Measurements from ENCODE around the gene LIMK2. TPM values are rescaled to one million over a fixed set of nuclear protein-coding genes. Genes with fewer than 3 reads are reported as not detected.

LIMK2 gene
- total RNA-seq, 1 experiment from 2014 or later: 42.5 TPM

DNA sequence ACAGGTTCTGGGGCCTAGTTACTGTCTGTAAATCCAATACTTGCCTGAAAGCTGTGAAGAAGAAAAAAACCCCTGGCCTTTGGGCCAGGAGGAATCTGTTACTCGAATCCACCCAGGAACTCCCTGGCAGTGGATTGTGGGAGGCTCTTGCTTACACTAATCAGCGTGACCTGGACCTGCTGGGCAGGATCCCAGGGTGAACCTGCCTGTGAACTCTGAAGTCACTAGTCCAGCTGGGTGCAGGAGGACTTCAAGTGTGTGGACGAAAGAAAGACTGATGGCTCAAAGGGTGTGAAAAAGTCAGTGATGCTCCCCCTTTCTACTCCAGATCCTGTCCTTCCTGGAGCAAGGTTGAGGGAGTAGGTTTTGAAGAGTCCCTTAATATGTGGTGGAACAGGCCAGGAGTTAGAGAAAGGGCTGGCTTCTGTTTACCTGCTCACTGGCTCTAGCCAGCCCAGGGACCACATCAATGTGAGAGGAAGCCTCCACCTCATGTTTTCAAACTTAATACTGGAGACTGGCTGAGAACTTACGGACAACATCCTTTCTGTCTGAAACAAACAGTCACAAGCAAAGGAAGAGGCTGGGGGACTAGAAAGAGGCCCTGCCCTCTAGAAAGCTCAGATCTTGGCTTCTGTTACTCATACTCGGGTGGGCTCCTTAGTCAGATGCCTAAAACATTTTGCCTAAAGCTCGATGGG lies 66.7 kb downstream of the LIMK2 start:
- TF ChIP-seq, protein P1, sequence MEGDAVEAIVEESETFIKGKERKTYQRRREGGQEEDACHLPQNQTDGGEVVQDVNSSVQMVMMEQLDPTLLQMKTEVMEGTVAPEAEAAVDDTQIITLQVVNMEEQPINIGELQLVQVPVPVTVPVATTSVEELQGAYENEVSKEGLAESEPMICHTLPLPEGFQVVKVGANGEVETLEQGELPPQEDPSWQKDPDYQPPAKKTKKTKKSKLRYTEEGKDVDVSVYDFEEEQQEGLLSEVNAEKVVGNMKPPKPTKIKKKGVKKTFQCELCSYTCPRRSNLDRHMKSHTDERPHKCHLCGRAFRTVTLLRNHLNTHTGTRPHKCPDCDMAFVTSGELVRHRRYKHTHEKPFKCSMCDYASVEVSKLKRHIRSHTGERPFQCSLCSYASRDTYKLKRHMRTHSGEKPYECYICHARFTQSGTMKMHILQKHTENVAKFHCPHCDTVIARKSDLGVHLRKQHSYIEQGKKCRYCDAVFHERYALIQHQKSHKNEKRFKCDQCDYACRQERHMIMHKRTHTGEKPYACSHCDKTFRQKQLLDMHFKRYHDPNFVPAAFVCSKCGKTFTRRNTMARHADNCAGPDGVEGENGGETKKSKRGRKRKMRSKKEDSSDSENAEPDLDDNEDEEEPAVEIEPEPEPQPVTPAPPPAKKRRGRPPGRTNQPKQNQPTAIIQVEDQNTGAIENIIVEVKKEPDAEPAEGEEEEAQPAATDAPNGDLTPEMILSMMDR (conservative IDR thresholded peaks at IDR 0.05): no peak
- TF ChIP-seq EZH2 (IDR thresholded peaks at IDR 0.05; ENCODE audit: low read depth): no peak
- no peaks in the 10 kb centered on the region for H4K20me1 ChIP-seq (ENCODE audit: insufficient read depth)
- peaks cover 33% of the 10 kb centered on the region for H3K4me1 ChIP-seq (replicated peaks; ENCODE audit: insufficient read depth)
- H3K9me3 ChIP-seq (ENCODE audit: insufficient read depth, low read depth): no peaks in the 10 kb centered on the region
- no TSS peak for BruUV-seq (replicated peaks)
- H3K9me2 ChIP-seq (ENCODE audit: insufficient read depth): no peaks in the 10 kb centered on the region
- no peak overlapping the region for H3K27ac ChIP-seq
- H3F3A ChIP-seq (ENCODE audit: insufficient read depth, low read depth): peaks cover 14% of the 10 kb centered on the region; the same call in 1 of the 2 replicates
- POLR2A ChIA-PET (ENCODE audit: unreplicated experiment): no interaction called here
- no peak overlapping the region for H2AFZ ChIP-seq
- no peak overlapping the region for H3K4me3 ChIP-seq
- DNase-seq: no peak
- no peaks in the 10 kb centered on the region for H3K36me3 ChIP-seq (ENCODE audit: low read depth)
- intact Hi-C loops (cut with micrococcal nuclease; ENCODE audit: unreplicated experiment): no loop called here
- H3K27me3 ChIP-seq (ENCODE audit: insufficient read depth, low read depth): no peaks in the 10 kb centered on the region
- H3K79me2 ChIP-seq (ENCODE audit: low read depth): no peaks in the 10 kb centered on the region
- CTCF ChIA-PET: interaction anchor here (1.2 kb wide), 1 partner anchor 25 kb away, joined by 5 read pairs; no protein-coding TSS in a partner anchor
- H3K4me2 ChIP-seq: no peak overlapping the region

- peaks cover 33% of the 10 kb centered on the region for H3K4me1 ChIP-seq (replicated peaks; ENCODE audit: insufficient read depth)
- POLR2A ChIA-PET (ENCODE audit: unreplicated experiment): no interaction called here
- no TSS peak for BruUV-seq (replicated peaks)
Measured at GRCh38 chr22:31279327-31279669, 67.2 kb downstream of the LIMK2 start.

GRCh38 chr22:31279821-31280505 lies 67.9 kb downstream of the LIMK2 start:
- intact Hi-C loops (cut with micrococcal nuclease; ENCODE audit: unreplicated experiment): no loop called here
- peaks cover 12% of the 10 kb centered on the region; the same call in 1 of the 2 replicates for H3F3A ChIP-seq (ENCODE audit: insufficient read depth, low read depth)
- no peak overlapping the region for H3K27ac ChIP-seq
- CTCF ChIA-PET: interaction anchor here (1.2 kb wide), 1 partner anchor 26 kb away, joined by 5 read pairs; no protein-coding TSS in a partner anchor
- H4K20me1 ChIP-seq (ENCODE audit: insufficient read depth): no peaks in the 10 kb centered on the region
- H3K9me2 ChIP-seq (ENCODE audit: insufficient read depth): no peaks in the 10 kb centered on the region
- no peaks in the 10 kb centered on the region for H3K9me3 ChIP-seq (ENCODE audit: insufficient read depth, low read depth)
- POLR2A ChIA-PET (ENCODE audit: unreplicated experiment): interaction anchor here (0.6 kb wide), 1 partner anchor 66 kb away, joined by 4 read pairs; the partner anchor contains the start of gene PATZ1
- peak overlapping the region; percentile 25 for H3K4me2 ChIP-seq
- no peak for DNase-seq
- no peak overlapping the region for H3K4me3 ChIP-seq
- no peak overlapping the region for H2AFZ ChIP-seq
- TF ChIP-seq, protein P1 (conservative IDR thresholded peaks at IDR 0.05): no peak
- TF ChIP-seq EZH2 (IDR thresholded peaks at IDR 0.05; ENCODE audit: low read depth): no peak
- no peaks in the 10 kb centered on the region for H3K27me3 ChIP-seq (ENCODE audit: insufficient read depth, low read depth)
- no peaks in the 10 kb centered on the region for H3K36me3 ChIP-seq (ENCODE audit: low read depth)
- no peaks in the 10 kb centered on the region for H3K79me2 ChIP-seq (ENCODE audit: low read depth)
- BruUV-seq (replicated peaks): no TSS peak
- peaks cover 27% of the 10 kb centered on the region for H3K4me1 ChIP-seq (replicated peaks; ENCODE audit: insufficient read depth)

More at GRCh38 chr22:31279327-31279669, 67.2 kb downstream of the LIMK2 start:
- Histone ChIP-seq H3K9me3 (ENCODE audit: insufficient read depth, low read depth) (no peaks in the 10 kb centered on the region), H4K20me1 (ENCODE audit: insufficient read depth) (no peaks in the 10 kb centered on the region), H3K27me3 (ENCODE audit: insufficient read depth, low read depth) (no peaks in the 10 kb centered on the region), H3K36me3 (ENCODE audit: low read depth) (no peaks in the 10 kb centered on the region), H3K4me3 (no peak overlapping the region), H3K4me2 (no peak overlapping the region), H2AFZ (no peak overlapping the region), H3F3A (ENCODE audit: insufficient read depth, low read depth) (peaks cover 14% of the 10 kb centered on the region; the same call in 1 of the 2 replicates), H3K27ac (no peak overlapping the region), H3K9me2 (ENCODE audit: insufficient read depth) (no peaks in the 10 kb centered on the region), H3K79me2 (ENCODE audit: low read depth) (no peaks in the 10 kb centered on the region)
- TF ChIP-seq, protein P1 (conservative IDR thresholded peaks at IDR 0.05): no peak
- no peak for TF ChIP-seq EZH2 (IDR thresholded peaks at IDR 0.05; ENCODE audit: low read depth)
- intact Hi-C loops (cut with micrococcal nuclease; ENCODE audit: unreplicated experiment): no loop called here
- no peak for DNase-seq
- CTCF ChIA-PET: interaction anchor here (1.2 kb wide), 1 partner anchor 25 kb away, joined by 5 read pairs; no protein-coding TSS in a partner anchor
